HG03442 (cell line): Measurements from ENCODE around the gene WDR1.
A peak's percentile ranks its signal among the peaks of the same experiment; 100 is the strongest.

Source experiments
- ATAC-seq: cut with Tn5 transposase; IDR thresholded peaks from one replicate; pipeline ENCODE4 v1.9.1; 2021; ENCODE audit warnings: mild to moderate bottlenecking, moderate library complexity; ENCODE audit not compliant: unreplicated experiment

WDR1 gene

DNA sequence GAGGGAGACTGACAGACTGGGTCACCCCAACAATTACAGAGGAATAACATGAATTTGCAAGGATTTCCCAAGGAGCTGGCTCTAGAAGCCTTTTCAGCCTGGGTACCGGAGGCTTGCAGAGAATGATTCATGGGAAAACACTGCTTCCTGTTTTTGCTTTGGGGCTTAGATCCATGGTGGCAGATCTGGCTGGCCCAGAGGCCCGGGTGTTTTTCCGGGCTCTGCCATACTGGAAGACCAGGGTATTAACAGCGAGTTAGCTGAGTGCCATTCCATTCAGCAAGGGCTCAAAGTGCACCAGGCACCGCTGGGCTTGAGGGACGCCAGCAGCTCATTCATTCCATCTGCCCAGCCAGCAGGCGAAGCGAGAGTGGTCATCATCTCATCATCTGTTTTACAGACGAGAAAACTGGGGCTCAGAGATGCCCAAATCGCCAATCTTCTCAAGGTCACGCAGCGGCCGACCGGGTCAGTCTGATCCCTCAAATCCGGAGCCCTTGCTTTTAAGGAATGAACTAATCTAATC is 1.3 kb downstream of the WDR1 start:
- no peak for ATAC-seq

DNA sequence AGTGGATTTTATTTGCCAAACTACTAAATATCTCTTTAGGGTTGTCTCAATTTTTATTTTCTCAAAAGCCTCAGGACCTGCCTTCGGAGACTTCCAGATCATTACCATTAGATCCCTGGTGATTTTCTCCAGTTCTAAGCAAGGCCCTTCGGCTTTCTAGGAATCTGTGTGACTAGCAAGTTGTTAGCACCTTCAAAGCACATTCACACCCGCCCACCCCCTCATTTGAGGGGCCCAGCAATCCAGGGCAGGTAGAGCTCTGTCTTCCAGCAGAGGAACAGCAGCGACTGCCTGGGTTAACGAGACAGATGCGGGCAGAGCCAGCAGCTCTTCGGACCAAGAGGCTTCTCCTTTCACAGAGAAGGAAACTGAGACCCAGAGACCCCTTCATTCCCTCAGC is 2.0 kb downstream of the WDR1 start:
- ATAC-seq, result no peak

GRCh38 chr4:10114147-10114546 is 2.5 kb downstream of the WDR1 start:
- no peak for ATAC-seq

DNA sequence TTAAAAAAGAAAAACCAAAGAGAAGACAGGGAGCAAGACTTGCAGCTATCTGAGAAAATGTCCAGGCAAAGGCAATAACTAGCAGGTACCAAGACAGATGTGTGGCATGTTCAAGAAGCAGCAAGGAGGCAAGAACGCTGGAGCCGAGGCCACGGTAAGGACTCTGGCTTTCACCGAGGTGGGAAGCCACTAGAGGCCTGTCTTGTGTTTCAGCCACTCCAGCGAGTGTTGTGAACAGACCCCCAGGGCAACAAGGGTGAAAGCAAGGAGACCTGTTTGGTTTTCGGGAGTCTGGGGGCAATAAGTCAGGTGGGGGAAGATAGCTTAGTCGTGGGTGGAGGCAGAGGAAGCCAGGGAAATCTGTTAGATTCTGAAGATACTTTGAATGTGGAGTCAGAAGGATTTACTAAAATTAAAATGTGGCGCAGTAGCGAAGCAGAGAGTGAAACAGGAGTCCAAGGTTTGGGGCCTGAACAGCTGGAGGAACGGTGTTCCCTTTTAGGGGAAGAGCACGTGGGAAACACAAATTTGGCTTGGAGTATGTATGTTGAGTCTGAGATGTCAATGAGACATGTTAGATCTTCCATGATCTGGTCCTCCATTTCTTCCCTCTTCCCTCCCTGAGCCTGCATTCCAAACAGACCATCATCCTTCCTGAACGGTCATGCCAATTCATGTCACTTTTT is 3.1 kb downstream of the WDR1 start:
- no peak for ATAC-seq

- ATAC-seq, result no peak
Measured at GRCh38 chr4:10112658-10113284, 3.8 kb downstream of the WDR1 start.

- ATAC-seq, result no peak
Measured at GRCh38 chr4:10111067-10111801, 5.4 kb downstream of the WDR1 start.

DNA sequence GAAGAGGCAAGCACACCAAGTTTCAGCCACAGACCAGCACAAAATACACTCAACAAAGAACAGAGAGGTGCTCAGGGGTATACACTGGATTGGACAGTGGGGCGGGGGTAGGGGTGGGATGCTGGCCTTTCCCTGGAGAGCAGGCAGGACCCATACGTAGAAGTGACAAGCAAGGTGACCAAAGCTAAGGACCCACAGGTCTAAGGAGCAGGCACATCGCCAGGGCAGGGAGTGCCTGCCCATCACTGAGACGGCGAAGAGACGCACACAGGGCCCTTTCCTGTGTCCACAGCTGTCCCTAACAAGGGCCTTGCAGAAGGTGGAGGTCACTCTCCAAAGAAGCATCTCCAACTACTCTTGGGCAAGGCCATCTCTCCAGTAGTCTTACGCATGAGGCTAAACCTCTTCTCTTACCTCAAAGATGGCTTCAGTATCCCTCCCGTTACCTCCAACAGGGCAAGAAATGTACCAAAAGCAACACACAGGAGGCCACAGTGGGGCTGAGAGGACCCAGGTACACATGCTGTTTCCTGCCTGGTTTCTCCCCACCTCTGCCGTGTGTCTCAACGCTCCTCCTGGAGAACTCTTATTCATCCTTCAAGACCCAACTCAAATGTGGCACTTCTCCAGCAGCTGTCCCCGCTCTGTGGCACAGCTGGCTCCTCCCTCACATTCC is 6.5 kb downstream of the WDR1 start:
- no peak for ATAC-seq

DNA sequence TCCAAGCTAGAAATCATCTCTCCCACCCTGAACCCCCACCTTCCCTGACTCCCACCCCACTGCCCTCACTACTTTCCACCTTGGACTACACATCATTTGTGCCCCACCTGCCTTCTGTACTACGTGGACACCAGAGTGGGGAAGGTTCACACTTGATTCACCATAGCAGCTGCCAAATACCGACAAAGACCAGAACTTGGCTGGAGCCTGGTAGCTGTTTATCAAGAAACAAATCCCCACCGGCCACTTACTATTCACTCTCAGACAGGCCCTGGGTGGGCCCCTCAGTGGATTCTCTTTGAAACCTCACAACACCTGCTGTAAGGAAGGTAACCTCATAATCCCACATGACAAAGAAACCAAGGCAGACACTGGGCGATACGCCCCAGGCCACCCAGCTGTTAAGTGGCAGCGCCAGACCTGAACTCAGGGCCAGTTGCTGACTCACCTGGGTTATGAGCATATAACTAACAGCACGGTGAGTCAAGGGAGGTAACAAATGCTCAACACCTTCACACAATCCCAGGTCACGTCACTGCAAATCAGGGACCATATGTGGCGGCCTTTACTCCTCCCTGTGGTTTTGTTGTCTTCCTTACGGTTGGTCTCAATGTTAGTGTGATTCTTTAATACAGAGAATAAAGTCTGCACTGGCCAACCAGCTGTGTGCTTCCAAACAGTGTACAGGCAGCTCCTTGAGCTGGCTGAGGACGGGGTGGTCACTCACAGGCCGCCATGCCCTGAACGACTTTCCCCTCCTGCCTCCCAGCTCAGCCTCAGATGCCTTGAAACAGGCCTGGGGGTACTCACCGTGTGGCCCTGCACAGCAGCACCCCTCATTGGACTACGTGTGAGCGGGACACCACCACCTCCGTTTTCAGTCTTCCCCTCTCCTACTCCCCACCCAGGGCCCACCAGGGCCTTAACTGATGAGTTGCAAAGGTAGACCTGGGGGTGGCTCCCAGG is 7.5 kb downstream of the WDR1 start:
- no peak for ATAC-seq

- ATAC-seq, result no peak
Measured at GRCh38 chr4:10108391-10108790, 8.2 kb downstream of the WDR1 start.

DNA sequence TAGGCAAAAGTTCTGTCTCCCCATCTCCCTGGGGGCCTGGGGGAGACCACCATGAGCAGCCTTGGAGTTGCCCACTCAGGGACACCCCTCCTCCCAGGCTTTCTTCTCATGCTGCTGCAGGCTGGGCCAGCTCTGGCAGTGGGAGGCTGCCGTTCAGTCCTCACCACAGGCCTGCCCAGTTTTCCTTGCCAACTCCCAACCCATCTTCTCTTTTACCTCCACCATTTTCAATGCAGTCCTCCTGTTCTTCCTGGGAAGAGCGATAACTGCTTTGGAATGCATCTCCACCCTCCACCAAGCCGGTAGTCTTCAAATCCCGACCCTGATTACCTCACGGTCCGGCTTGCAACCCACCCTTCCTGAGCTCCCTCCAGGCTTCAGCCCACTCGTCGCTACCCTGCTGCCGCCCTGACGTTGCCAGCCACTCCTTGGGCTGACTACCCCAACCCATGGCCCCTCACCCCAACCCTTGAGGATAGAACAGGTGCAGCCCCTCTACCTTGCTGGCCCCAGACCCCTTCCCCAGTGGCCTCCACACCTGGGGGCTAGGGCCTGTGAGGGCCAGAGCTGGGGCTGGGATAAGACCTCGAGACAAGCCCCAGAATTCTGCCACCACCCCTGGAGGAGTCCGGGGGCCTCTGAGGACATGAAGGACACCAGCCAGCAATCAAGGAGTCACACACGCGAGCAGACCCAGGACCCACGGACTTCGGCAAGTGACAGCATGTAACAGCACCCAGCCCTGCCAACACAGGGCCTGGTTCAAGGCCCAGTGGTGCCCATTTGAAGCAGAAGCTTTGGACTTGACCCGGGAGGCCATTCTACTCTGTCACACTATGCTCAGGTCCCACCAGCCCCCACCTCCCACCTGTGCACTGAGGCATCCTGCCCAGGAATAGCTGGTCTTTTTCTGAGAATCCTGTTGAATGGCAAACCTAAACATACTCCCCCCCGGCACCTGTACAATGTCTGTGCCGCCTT is 9.2 kb downstream of the WDR1 start:
- no peak for ATAC-seq

DNA sequence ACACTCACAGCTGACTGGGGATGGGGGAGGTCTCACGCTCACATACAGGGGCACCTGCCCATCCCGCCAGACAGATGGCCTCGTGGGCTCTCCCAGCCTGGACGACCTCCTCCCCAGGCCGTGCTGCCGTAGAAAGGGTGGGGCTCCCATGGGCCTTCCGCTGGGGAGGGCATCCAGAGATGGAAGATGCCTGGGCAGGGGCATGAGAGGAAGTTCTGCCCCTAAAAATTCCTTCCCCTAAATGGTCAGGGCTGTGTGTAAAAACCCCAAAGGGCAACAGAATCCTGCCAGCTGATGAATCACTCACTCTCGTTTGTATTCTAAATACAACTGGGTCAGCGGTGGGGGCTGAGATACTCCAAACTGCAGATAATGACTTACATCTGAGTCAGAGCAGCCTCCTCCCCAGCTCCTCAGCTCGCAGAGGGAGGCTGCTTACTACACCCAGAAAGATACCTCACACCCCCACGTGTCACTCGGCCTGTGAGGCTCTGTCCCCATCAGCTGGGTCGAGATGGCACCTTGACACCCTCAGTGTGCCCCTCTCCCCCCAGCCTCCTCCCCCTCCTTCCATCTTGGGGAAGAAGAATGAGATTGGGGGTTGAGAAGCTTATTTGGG is 10.1 kb downstream of the WDR1 start:
- ATAC-seq, result peak; percentile 71

DNA sequence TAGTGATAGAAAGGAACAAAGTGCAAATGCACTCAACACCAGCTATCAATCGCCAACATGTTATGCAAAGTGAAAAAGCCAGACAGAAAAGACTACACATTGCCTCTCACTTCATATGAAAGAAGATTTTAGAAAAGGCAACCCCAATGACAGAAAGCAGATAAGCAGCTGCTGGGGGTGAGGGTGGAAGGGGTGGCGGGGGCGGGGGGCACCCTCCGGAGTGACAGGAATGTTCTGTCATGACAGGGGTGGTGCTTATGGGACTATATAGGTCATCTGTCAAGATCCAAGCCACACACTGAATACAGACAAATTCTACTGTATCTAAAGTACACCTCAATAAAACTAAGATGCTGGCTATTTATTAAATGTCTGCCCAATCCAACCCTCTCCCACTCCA is 10.7 kb downstream of the WDR1 start:
- no peak for ATAC-seq

DNA sequence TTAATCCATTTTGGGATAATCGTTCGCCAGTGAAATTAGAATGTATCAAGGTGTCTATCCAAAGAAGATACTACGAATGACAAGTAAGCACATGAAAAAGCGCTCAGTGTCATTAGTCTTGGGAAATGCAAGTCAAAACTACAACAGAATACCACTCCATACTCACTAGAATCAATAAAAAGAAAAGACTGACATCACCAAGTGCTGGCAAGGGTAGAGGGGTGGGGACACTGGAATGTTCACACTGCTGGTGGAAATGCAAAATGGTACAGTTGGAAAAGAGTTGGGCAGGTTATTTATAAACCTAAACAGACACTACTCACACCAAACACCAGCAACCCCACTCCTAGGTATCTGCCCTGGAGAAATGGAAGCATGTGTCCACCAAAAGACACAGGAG is 11.2 kb downstream of the WDR1 start:
- no peak for ATAC-seq

GRCh38 chr4:10104991-10105276 is 11.7 kb downstream of the WDR1 start:
- no peak for ATAC-seq

DNA sequence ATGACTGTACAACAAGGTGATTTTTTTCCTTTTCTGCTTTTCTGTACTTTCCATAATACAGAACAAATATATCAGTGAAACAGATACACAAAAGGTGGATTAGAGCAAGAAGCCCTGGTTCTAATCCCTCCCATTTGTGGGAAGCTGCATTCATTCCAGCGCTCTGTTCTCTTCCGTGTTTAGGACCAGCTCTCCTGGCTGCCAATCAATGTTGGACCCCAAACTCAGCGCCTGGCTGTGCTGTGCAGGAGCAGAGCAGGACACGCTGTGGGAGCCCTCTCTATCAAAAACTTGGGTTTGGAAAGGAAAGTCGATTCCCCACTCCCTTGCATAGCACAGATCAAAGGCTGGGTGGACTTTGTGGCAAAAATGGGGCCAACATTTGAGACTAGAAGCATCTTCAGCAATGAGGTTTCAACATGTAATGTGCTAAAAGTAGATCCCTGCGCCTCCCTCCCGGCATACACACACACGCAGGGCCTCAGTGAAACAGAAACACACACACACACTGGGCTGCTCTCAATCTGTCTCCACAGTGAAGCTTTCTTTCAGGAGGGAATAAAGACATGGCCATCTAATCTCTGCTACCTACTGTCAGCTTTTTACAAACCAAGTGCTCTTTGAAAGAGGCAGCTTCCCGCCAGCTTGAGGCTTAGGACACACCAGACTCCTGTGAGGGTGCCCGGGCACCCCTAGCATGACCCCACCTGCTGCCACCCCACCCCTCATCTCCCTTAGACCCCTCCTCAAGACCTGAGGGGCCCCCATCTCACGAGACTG is 12.2 kb downstream of the WDR1 start:
- no peak for ATAC-seq

DNA sequence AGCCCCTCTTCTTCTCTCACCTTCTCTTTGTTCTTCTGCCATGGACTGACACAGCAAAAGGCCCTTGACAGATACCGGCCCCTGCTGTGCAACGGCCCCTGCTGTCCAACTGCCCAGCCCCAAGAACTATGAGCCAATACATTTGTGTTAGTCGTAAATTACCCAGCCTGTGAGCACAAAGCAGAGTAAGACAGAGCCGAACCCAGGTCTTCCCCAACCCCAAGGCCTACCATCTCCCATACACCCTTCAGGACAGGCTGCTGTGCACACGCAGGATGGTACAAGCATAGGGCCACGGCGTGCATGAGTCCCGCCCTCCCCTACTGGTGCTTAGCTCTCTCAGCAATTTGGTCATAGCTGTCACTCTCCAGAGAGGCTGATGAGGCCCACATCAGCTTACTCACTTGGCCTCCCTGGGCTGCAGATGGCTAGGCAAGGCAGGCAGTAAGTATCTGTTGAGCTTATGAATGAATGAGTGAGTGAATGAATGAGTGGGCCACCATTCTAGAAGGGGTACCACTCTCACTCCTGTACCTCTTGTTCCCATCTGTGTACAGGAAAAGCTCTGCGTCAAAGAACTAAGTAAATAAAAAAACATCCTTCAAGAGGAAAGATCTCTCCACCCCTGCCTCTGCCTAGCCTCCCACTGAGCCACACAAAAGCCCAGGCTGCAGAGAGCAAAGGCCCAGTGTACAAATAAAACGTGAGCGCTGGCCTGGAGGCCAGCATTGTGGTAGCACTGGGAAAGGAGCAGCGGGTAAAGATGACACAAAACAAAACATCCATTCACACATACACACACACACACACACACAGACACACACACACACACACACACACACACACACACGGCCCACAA is 13.9 kb downstream of the WDR1 start:
- no peak for ATAC-seq
